ENCODE measurements around the gene SMIM38. TPM values are rescaled to one million over a fixed set of nuclear protein-coding genes. Genes with fewer than 3 reads are reported as not detected.

SMIM38 gene
- total RNA-seq, 1 donor from 2014 or later: not detected

DNA sequence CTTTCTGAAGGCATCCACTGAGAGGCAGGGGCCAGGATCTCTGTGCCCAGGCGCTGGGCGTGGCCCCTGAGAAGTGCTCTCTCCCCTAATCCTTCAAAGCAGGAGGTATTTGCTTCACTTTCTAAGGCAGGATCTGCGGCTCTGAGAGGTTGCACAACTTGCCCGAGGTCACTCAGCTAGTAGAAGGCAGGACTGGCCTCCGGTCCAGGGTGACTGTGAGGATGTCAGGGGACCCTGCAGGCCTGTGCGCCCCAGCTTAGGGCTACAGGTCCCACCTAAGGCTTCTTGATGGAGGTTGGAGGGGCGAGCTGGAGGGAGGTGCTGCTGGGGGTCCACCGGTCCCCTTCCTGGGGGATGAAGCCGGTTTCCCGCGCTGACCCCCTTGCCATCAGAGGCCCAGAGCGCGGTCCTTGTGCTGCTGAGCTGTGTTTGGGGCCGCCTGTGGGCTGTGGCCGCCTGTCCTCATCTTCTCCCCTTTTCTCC, 979 bp downstream of the SMIM38 start:
- no peak overlapping the region for H3K4me3 ChIP-seq (ENCODE audit: low read depth, low read length)
- no peaks in the 10 kb centered on the region for H3K36me3 ChIP-seq (ENCODE audit: control insufficient read depth, insufficient read depth, low read length)
- no peak for DNase-seq (ENCODE audit: low read depth)
- TF ChIP-seq, protein P1, sequence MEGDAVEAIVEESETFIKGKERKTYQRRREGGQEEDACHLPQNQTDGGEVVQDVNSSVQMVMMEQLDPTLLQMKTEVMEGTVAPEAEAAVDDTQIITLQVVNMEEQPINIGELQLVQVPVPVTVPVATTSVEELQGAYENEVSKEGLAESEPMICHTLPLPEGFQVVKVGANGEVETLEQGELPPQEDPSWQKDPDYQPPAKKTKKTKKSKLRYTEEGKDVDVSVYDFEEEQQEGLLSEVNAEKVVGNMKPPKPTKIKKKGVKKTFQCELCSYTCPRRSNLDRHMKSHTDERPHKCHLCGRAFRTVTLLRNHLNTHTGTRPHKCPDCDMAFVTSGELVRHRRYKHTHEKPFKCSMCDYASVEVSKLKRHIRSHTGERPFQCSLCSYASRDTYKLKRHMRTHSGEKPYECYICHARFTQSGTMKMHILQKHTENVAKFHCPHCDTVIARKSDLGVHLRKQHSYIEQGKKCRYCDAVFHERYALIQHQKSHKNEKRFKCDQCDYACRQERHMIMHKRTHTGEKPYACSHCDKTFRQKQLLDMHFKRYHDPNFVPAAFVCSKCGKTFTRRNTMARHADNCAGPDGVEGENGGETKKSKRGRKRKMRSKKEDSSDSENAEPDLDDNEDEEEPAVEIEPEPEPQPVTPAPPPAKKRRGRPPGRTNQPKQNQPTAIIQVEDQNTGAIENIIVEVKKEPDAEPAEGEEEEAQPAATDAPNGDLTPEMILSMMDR (IDR thresholded peaks at IDR 0.05; ENCODE audit: insufficient read depth, low read length, poor library complexity, severe bottlenecking): no peak
- no peaks in the 10 kb centered on the region for H3K27me3 ChIP-seq (ENCODE audit: control insufficient read depth, insufficient read depth, low read length)

- no peaks in the 10 kb centered on the region for H3K36me3 ChIP-seq (ENCODE audit: control insufficient read depth, insufficient read depth, low read length)
- no peak overlapping the region for H3K4me3 ChIP-seq (ENCODE audit: low read depth, low read length)
- DNase-seq (ENCODE audit: low read depth): no peak
- TF ChIP-seq, protein P1 (IDR thresholded peaks at IDR 0.05; ENCODE audit: insufficient read depth, low read length, poor library complexity, severe bottlenecking): no peak
- H3K27me3 ChIP-seq (ENCODE audit: control insufficient read depth, insufficient read depth, low read length): no peaks in the 10 kb centered on the region
Measured at GRCh38 chr11:69157156-69157821, 1.6 kb downstream of the SMIM38 start.

DNA sequence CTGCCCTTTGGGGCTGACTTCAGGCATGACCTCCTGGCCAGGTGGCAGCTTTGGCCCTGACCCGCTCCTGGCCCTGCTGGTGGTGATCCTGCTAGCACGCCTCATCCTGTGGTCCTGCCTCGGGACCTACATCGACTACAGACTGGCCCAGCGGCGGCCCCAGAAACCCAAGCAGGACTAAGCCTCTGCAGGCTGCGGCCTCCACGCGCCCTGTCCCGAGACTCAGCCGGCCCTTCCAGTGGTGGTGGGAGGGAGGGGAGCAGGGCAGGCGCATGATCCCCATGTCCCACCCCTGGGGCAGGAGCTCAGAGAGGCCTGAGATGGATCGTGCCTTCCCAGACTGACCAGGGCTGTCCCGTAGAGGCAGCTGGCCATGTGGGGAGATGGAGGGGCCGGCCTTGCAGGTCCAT, 2.1 kb downstream of the SMIM38 start:
- TF ChIP-seq, protein P1 (IDR thresholded peaks at IDR 0.05; ENCODE audit: insufficient read depth, low read length, poor library complexity, severe bottlenecking): no peak
- Histone ChIP-seq H3K27me3 (ENCODE audit: control insufficient read depth, insufficient read depth, low read length) (no peaks in the 10 kb centered on the region), H3K36me3 (ENCODE audit: control insufficient read depth, insufficient read depth, low read length) (no peaks in the 10 kb centered on the region), H3K4me3 (ENCODE audit: low read depth, low read length) (no peak overlapping the region)
- DNase-seq (ENCODE audit: low read depth): no peak

- Histone ChIP-seq H3K27me3 (ENCODE audit: control insufficient read depth, insufficient read depth, low read length) (no peaks in the 10 kb centered on the region), H3K36me3 (ENCODE audit: control insufficient read depth, insufficient read depth, low read length) (no peaks in the 10 kb centered on the region), H3K4me3 (ENCODE audit: low read depth, low read length) (no peak overlapping the region)
- DNase-seq (ENCODE audit: low read depth): no peak
- TF ChIP-seq, protein P1 (IDR thresholded peaks at IDR 0.05; ENCODE audit: insufficient read depth, low read length, poor library complexity, severe bottlenecking): no peak
Measured at GRCh38 chr11:69158301-69159149, 2.8 kb downstream of the SMIM38 start.

DNA sequence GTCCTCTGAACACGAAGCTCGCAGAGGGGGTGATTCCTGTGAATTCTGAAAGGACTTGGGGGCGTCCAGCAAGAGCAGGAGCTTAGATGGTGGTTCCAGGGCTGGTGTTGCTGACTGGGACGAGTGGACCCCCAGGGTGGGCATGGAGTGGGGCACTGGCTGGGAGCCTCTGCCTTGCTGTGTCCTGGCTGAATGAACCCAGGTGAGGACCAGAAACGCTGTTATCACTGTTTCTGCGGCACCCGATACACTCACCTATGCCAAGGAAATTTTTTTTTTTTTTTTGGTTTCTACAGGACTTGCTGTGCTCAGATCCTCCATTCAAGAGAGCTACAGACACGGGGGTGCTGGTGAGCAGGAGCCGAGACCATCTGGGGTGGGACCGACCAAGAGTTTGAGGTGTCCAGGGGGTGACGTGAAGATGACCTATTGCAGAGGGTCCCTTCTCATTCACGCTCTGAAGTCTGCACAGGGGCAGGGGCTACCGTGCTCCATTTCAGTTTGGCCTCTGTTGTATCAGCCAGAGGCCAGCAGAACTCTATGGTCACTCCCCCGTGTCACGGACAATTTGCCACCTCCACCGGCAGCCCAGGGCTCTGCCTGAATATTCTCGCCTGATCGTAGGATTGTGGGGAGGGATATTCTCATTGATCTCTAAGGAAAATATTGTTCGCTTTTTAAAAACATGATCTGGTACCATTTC, 3.6 kb downstream of the SMIM38 start:
- TF ChIP-seq, protein P1 (IDR thresholded peaks at IDR 0.05; ENCODE audit: insufficient read depth, low read length, poor library complexity, severe bottlenecking): no peak
- Histone ChIP-seq H3K27me3 (ENCODE audit: control insufficient read depth, insufficient read depth, low read length) (no peaks in the 10 kb centered on the region), H3K36me3 (ENCODE audit: control insufficient read depth, insufficient read depth, low read length) (no peaks in the 10 kb centered on the region), H3K4me3 (ENCODE audit: low read depth, low read length) (no peak overlapping the region)
- DNase-seq (ENCODE audit: low read depth): no peak
